Vagina (tissue), 2 donors: ENCODE results near the gene FSIP1.

ENCODE experiments used
- POLR2A ChIP-seq, 2 donors: fragments of 450-650 bp; IDR thresholded peaks; one replicate each; pipeline ENCODE4 v1.6.1; 2017; ENCODE audit warnings: antibody characterized with exemption in 2 of 2, mild to moderate bottlenecking in 2 of 2, moderate library complexity in 2 of 2
- POLR2AphosphoS5 ChIP-seq, 2 donors: sonication (generic); formaldehyde crosslinking; IDR thresholded peaks; one replicate each; pipeline ENCODE4 v1.9.0; 2017; ENCODE audit warnings: antibody characterized with exemption in 2 of 2, mild to moderate bottlenecking in 2 of 2, low read depth in 1 of 2; ENCODE audit not compliant: insufficient read depth in 1 of 2
- TF ChIP-seq, protein P1 (sequence below), 3 experiments: fragments of 450-650 bp in 2 of 3; fragments of 200-600 bp in 1 of 3; sonication (generic) in 1 of 3; IDR thresholded peaks; one replicate each; pipeline ENCODE4 v1.5.1; 2017 to 2019; ENCODE audit warnings: antibody characterized with exemption in 3 of 3, mild to moderate bottlenecking in 2 of 3, moderate library complexity in 2 of 3

- TF ChIP-seq, protein P1, sequence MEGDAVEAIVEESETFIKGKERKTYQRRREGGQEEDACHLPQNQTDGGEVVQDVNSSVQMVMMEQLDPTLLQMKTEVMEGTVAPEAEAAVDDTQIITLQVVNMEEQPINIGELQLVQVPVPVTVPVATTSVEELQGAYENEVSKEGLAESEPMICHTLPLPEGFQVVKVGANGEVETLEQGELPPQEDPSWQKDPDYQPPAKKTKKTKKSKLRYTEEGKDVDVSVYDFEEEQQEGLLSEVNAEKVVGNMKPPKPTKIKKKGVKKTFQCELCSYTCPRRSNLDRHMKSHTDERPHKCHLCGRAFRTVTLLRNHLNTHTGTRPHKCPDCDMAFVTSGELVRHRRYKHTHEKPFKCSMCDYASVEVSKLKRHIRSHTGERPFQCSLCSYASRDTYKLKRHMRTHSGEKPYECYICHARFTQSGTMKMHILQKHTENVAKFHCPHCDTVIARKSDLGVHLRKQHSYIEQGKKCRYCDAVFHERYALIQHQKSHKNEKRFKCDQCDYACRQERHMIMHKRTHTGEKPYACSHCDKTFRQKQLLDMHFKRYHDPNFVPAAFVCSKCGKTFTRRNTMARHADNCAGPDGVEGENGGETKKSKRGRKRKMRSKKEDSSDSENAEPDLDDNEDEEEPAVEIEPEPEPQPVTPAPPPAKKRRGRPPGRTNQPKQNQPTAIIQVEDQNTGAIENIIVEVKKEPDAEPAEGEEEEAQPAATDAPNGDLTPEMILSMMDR (IDR thresholded peaks at IDR 0.05): no peak
- TF ChIP-seq POLR2A (IDR thresholded peaks at IDR 0.05) (no peak), POLR2AphosphoS5 (IDR thresholded peaks at IDR 0.05; ENCODE audit: insufficient read depth in 1 of 2, low read depth in 1 of 2) (no peak)
These were observed 128.3 kb downstream of the FSIP1 start for GRCh38 chr15:39654304-39654703.
